RWPE1 (cell line): ENCODE measurements around the gene IRX4.

ENCODE experiments used
- CTCF ChIA-PET: fragments of 350-600 bp; sonication (Branson Sonifier 250); formaldehyde crosslinking; extraction: SDS; loops from one replicate; lab custom pipeline; 2021; lab: Yijun Ruan, JAX
- POLR2A ChIA-PET: fragments of 400-600 bp; formaldehyde crosslinking; extraction: SDS; loops from one replicate; lab custom pipeline; 2020; ENCODE audit warnings: antibody characterized with exemption; ENCODE audit not compliant: low non-redundant PET; lab: Yijun Ruan, JAX
- DNase-seq: peaks from one replicate; pipeline ENCODE4 v3.0.0; 2012; ENCODE audit warnings: low spot score
- H3K27ac ChIP-seq: fragments of 450-650 bp; 2 replicates; pipeline ENCODE4 v1.5.1; 2017
- TF ChIP-seq, protein P1 (sequence below): fragments of 450-650 bp; conservative IDR thresholded peaks from 2 replicates; pipeline ENCODE4 v1.5.1; 2017; ENCODE audit warnings: low read depth, mild to moderate bottlenecking

The IRX4 gene

DNA sequence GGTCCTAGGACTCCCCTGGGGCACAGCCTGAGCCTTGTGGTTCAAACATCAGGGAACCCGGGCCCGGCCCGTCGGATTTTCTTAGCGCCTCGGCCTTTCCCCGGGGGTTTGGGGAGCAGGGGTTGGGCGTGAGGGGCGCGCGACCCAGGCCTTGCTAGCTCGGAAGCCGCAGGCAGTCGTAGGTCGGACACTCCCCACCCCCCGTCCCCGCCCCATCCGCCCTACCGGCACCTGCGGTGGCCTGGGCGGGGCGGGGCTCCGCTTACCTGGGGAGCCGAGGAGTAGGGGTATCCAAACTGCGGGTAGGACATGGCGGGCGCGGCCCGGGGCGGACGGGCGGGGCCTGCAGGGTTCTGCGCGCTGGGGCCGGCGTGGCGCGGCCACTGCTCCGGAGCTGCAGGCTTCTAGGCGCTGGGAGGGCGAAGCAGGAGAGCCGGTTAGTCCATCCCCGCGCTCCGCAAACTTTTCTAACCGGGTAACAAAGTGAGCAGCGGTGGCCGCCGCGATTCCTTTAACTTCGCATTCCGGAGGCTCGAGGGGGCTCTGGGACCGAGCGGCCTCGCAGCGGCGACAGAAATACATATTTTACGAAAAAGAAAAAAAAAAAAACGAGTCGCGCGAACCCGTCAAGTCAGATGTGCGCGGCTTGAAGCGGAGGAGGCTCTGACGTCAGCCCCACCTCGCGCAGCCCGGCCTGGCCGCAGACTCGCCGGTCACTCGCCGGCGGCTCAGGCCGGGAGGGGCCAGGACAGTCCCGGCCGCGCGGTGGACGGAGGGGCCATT, at the start of gene IRX4:
TSS of gene IRX4 (minus strand) at position 589 of the 783 bp plus-strand sequence. CDS start at position 311, 278 bp downstream.
- H3K27ac ChIP-seq = peak within 1 kb of the TSS; percentile 96
- TF ChIP-seq, protein P1, sequence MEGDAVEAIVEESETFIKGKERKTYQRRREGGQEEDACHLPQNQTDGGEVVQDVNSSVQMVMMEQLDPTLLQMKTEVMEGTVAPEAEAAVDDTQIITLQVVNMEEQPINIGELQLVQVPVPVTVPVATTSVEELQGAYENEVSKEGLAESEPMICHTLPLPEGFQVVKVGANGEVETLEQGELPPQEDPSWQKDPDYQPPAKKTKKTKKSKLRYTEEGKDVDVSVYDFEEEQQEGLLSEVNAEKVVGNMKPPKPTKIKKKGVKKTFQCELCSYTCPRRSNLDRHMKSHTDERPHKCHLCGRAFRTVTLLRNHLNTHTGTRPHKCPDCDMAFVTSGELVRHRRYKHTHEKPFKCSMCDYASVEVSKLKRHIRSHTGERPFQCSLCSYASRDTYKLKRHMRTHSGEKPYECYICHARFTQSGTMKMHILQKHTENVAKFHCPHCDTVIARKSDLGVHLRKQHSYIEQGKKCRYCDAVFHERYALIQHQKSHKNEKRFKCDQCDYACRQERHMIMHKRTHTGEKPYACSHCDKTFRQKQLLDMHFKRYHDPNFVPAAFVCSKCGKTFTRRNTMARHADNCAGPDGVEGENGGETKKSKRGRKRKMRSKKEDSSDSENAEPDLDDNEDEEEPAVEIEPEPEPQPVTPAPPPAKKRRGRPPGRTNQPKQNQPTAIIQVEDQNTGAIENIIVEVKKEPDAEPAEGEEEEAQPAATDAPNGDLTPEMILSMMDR = no peak
- POLR2A ChIA-PET = no interaction called here
- DNase-seq = peak; percentile 69
- CTCF ChIA-PET = interaction anchor here (0.7 to 0.9 kb wide), 4 partner anchors 15 to 131 kb away, joined by 3 to 4 read pairs (median 4); no protein-coding TSS in a partner anchor

DNA sequence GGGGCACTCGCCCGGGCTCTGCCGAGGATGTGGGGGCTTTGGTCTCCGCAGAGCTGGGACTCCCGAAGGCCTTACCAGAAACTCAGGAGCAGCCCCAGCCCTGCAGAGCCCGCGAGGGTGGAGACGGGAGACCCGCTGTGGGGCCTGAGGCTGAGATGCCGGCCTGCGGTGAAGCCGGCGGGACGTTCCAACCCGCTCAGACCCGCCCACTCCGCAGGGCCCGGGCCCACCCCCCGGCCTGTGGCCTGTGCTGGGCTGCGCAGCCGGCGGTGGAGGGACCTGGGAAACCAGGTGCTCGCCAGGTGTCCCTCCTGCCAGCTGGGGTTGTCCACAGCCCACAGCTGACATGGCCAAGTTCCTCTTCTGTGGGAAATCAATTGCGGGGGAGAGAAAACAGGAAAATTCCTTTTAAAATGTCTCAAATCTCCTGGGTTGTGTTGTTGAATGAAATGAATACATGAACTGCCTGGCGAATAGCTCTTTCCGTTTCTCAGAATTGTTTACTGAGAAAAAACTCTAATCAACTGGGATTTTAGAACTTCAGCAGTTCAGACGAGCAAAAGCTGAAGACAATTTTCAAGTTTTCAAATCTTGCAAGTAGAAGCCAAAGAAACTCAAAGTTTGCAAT, 49.0 kb upstream of the IRX4 start:
- ChIA-PET CTCF (no interaction called here), POLR2A (no interaction called here)
- H3K27ac ChIP-seq = peak overlapping the region; percentile 45; the same call in 1 of the 2 replicates
- no peak for DNase-seq
- TF ChIP-seq, protein P1 = no peak

DNA sequence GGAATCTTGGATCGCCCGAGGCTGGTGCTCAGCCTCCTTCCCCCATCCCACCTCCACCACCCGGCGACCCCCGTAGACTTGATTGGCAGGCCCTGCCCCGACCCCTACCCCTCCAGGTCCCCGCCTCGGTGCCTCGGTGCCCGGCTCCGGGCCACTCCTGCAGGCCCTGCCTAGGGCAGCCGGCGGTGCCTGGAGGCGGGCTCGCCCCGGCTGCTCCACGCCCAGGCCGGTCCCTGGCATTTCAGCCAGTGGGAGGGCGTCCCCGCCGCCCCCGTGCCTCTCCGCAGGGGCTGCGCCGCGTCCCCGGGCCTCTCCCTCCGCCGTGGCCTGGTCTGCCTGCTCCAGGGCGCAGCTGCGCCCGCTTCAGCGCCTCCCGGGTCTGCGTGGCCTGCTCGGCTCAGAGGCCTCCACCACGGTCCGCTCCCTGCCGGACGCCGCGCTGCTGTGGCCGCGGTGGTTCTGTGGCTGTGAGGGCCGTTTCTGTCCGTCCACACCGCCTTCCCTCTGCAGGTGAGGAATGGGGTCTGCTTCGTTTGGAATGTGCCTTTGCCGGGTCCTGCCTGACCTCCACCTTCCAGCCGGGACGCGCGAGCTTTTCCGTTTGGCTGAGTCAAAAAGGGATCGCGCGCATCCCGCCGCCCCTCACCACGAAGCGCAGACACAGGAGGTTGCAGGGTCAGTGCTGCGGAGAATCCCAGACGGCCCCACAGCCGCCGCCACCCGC, 48.3 kb upstream of the IRX4 start:
- TF ChIP-seq, protein P1 = no peak
- DNase-seq = peak; percentile 27
- peak overlapping the region; percentile 45 for H3K27ac ChIP-seq
- CTCF ChIA-PET = no interaction called here
- POLR2A ChIA-PET = no interaction called here

DNA sequence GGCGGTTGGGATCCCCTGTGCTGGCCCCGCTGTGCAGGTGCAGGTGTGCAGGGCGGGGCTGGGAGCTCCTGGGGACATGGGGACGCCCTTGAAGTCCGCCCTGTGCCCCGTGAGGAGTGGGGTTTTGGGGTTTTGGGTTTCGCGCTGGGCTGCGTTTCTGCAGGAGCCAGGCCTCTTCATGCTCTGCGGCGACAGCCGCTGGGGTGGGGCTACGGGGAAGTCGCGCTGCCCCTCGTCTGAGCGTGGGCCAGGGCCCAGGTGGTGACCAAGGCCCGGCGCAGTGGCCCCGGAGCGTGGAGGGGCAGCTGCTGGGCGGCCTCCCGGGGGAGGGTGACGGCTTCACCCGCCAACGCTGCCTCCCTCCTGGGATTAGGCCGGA, 47.8 kb upstream of the IRX4 start:
- ChIA-PET CTCF (no interaction called here), POLR2A (no interaction called here)
- TF ChIP-seq, protein P1 = no peak
- H3K27ac ChIP-seq = peak overlapping the region; percentile 45
- DNase-seq = peak; percentile 28

DNA sequence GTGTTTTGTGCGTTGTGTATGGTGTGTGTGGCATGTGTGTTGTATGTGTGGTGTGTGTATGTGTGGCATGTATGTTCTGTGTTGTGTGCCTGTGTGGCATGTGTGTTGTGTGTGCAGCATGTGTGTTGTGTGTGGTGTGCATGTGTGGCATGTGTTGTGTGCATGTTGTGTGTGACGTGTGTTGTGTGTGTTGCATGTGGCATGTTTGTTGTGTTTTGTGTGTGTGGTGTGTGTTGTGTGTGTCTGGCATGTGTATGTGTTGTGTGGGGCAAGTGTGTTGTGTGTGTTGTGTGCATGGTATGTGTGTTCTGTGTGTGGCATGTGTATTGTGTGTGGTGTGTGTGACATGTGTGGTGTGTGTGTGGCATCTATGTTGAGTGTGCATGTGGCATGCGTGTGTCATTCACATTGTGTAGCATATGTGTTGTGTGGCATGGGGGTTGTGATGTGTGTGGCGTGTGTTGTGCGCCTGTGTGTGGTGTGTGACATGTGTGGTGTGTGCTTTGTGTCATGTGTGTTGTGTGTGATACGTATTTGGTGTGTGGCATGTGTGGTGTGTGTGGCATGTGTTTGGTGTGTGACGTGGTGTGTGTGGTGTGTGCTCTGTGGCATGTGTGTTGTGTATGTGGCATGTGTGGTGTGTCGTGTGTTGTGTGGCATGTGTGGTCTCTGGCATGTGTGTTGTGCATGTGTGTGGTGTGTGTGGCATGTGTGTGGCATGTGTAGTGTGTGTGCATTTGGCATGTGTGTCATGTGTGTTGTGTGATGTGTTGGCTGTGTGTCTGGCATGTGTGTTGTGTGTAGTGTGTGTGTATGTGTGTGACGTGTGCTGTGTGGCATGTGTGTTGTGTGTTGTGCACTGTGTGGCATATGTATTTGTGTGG, 46.6 kb upstream of the IRX4 start:
- ChIA-PET CTCF (no interaction called here), POLR2A (no interaction called here)
- no peak for DNase-seq
- TF ChIP-seq, protein P1 = no peak
- H3K27ac ChIP-seq = peak overlapping the region; percentile 11; the same call in 1 of the 2 replicates
